Epithelial cell of esophagus (primary cell): Measurements from ENCODE around the gene MT1M.
A peak's percentile ranks its signal among the peaks of the same experiment; 100 is the strongest.

Experiments used
- DNase-seq: peaks from one replicate; pipeline ENCODE4 v3.0.0; 2010; ENCODE audit warnings: low read depth
- H3K4me3 ChIP-seq: 2 replicates; pipeline ENCODE4 v1.5.1; 2011; ENCODE audit warnings: mild to moderate bottlenecking, low read length, control low read depth
- CTCF ChIP-seq: IDR thresholded peaks from 2 replicates; pipeline ENCODE4 v1.5.1; 2011; ENCODE audit warnings: low read depth, mild to moderate bottlenecking, low read length, control low read depth, inconsistent platforms; ENCODE audit not compliant: insufficient read depth; ENCODE audit errors: missing control alignments

MT1M gene

GRCh38 chr16:56677474-56677873 is 45.0 kb downstream of the MT1M start:
- TF ChIP-seq CTCF = no peak
- H3K4me3 ChIP-seq = no peak overlapping the region
- no peak for DNase-seq

- TF ChIP-seq CTCF = no peak
- no peak for DNase-seq
- no peak overlapping the region for H3K4me3 ChIP-seq
Observed at GRCh38 chr16:56679078-56679730, 46.7 kb downstream of the MT1M start.

GRCh38 chr16:56679818-56680217 is 47.4 kb downstream of the MT1M start:
- no peak overlapping the region for H3K4me3 ChIP-seq
- DNase-seq = peak; percentile 48
- TF ChIP-seq CTCF = no peak

- H3K4me3 ChIP-seq = peak within 1 kb of the TSS; percentile 99
- no peak for TF ChIP-seq CTCF
Observed at GRCh38 chr16:56681939-56682702, 49.7 kb downstream of the MT1M start, which contains the start of gene MT1X. Gene MT1X (plus strand): TSS chr16:56682470. CDS start chr16:56682541, 71 bp downstream.

GRCh38 chr16:56682703-56683397 is 50.4 kb downstream of the MT1M start:
- no peak for DNase-seq
- no peak for TF ChIP-seq CTCF
- H3K4me3 ChIP-seq = peak overlapping the region; percentile 99

More at GRCh38 chr16:56681939-56682702, 49.7 kb downstream of the MT1M start, which contains the start of gene MT1X:
- peak; percentile 96 for DNase-seq
